Adipocyte (in vitro differentiated cells): ENCODE results near the gene GDA.

Source experiments
- DNase-seq: peaks from one replicate; pipeline ENCODE4 v3.0.0-alpha.2; 2015; ENCODE audit warnings: low read depth
- H3K27me3 ChIP-seq: replicated peaks from 2 replicates; pipeline ENCODE4 v1.7.0; 2013; ENCODE audit warnings: mild to moderate bottlenecking, low read length, moderate library complexity; ENCODE audit not compliant: control insufficient read depth, insufficient read depth
- H3K36me3 ChIP-seq: 2 replicates; pipeline ENCODE4 v1.7.0; 2013; ENCODE audit warnings: low read length, mild to moderate bottlenecking, moderate library complexity; ENCODE audit not compliant: control insufficient read depth, insufficient read depth, severe bottlenecking
- H3K4me1 ChIP-seq: 2 replicates; pipeline ENCODE4 v1.7.0; 2013; ENCODE audit warnings: mild to moderate bottlenecking, low read length, moderate library complexity; ENCODE audit not compliant: control insufficient read depth, insufficient read depth
- H3K4me3 ChIP-seq: 2 replicates; pipeline ENCODE4 v1.7.0; 2013; ENCODE audit warnings: mild to moderate bottlenecking, low read length, moderate library complexity
- H3K9ac ChIP-seq: 2 replicates; pipeline ENCODE4 v1.7.0; 2013; ENCODE audit warnings: mild to moderate bottlenecking, low read length, moderate library complexity
- H3K9me3 ChIP-seq: 2 replicates; pipeline ENCODE4 v1.7.0; 2013; ENCODE audit warnings: mild to moderate bottlenecking, low read length, moderate library complexity; ENCODE audit not compliant: control insufficient read depth

GDA gene

GRCh38 chr9:72211047-72211446, 61.8 kb downstream of the GDA start:
- no peaks in the 10 kb centered on the region for H3K9me3 ChIP-seq
- H3K4me1 ChIP-seq = no peaks in the 10 kb centered on the region
- H3K9ac ChIP-seq = no peak overlapping the region
- H3K36me3 ChIP-seq = no peaks in the 10 kb centered on the region
- H3K27me3 ChIP-seq = peaks cover 14% of the 10 kb centered on the region
- no peak for DNase-seq
- H3K4me3 ChIP-seq = no peak overlapping the region

GRCh38 chr9:72213906-72214305, 64.7 kb downstream of the GDA start:
- H3K27me3 ChIP-seq = peaks cover 14% of the 10 kb centered on the region
- H3K4me1 ChIP-seq = no peaks in the 10 kb centered on the region
- H3K4me3 ChIP-seq = no peak overlapping the region
- no peaks in the 10 kb centered on the region for H3K36me3 ChIP-seq
- no peaks in the 10 kb centered on the region for H3K9me3 ChIP-seq
- no peak for DNase-seq
- H3K9ac ChIP-seq = no peak overlapping the region

- no peaks in the 10 kb centered on the region for H3K4me1 ChIP-seq
Measured at GRCh38 chr9:72217306-72217842, 68.1 kb downstream of the GDA start.

DNA sequence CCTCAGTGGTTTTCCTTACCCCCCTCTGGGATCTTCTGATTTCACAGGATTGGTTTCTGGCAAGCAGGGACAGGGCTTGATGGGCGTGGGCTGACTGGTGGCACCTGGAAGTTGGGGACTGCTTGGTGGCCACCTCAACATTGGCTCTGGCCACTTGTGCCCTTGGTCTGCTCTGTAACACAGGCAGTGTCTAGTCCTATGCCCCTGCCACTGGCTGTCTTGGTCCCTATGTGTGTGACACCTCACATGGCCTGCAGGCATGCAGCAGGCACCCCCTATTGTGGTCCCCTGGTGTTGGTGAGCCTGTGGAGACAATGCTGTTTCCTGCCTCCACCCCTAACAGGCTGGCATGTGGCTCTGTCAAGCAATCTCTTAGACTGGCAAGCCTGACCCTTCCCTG, 71.3 kb downstream of the GDA start:
- no peaks in the 10 kb centered on the region for H3K36me3 ChIP-seq
- H3K4me3 ChIP-seq = no peak overlapping the region
- no peaks in the 10 kb centered on the region for H3K4me1 ChIP-seq
- no peak overlapping the region for H3K9ac ChIP-seq
- H3K9me3 ChIP-seq = no peaks in the 10 kb centered on the region
- H3K27me3 ChIP-seq = peaks cover 11% of the 10 kb centered on the region
- no peak for DNase-seq

More at GRCh38 chr9:72217306-72217842, 68.1 kb downstream of the GDA start:
- H3K36me3 ChIP-seq = no peaks in the 10 kb centered on the region
- no peaks in the 10 kb centered on the region for H3K9me3 ChIP-seq
- H3K27me3 ChIP-seq = peaks cover 5% of the 10 kb centered on the region
- no peak overlapping the region for H3K4me3 ChIP-seq
- no peak for DNase-seq
- no peak overlapping the region for H3K9ac ChIP-seq

DNA sequence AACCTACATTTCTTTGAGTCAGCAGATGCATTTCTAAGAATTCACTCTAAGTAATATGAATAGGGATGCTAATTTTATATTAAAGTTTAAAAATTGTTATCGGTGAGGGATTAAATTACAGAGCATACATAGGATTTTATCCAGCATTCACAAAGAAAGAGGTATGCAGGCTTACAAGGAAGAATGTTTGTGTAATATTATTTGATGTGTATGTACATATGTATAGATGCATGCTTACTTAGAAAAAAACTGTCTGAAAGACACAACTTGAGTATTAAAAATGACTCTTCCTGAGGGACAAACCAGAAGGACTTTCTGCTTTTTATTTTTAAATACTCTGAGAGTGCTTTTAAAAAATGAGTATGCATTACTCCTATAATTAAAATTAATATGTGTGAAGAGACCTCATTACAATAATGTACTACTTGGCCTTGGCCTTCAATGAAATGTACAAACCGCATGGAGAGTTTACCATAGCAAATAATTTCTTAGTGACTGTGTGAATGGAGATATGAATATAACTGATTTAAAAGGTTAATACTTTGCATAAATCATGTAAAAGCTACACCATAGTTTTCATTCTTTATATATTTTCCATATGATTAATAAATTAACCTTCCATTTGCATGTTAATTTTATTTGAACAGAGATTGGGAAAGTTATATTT, 77.0 kb downstream of the GDA start:
- no peak for DNase-seq
- Histone ChIP-seq H3K4me3 (no peak overlapping the region), H3K36me3 (no peaks in the 10 kb centered on the region), H3K27me3 (peaks cover 6% of the 10 kb centered on the region), H3K9me3 (no peaks in the 10 kb centered on the region), H3K9ac (no peak overlapping the region), H3K4me1 (no peaks in the 10 kb centered on the region)

GRCh38 chr9:72228282-72228681, 79.0 kb downstream of the GDA start:
- Histone ChIP-seq H3K4me1 (no peaks in the 10 kb centered on the region), H3K9me3 (no peaks in the 10 kb centered on the region), H3K4me3 (no peak overlapping the region), H3K27me3 (peaks cover 2% of the 10 kb centered on the region), H3K9ac (no peak overlapping the region), H3K36me3 (no peaks in the 10 kb centered on the region)
- DNase-seq = no peak

DNA sequence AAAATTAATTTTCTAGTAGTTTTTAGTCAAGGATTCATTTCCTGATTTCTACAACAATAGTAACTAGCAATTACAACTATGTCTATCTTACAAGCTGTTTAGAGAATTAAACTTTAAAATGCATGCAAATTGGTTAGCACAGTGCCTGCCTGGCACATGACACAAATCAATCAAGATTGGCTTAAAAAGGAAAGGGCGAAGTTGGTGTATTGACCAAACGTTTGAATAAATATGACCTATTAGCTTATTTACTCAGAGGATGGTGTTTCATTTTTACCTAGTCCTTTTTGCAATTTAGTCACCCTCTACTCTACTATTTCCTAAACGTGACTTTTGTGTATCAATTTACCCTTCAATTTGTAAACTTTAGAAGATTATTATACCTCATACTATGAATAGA, 83.5 kb downstream of the GDA start:
- Histone ChIP-seq H3K27me3 (no peaks in the 10 kb centered on the region), H3K9ac (no peak overlapping the region), H3K9me3 (no peaks in the 10 kb centered on the region), H3K4me3 (no peak overlapping the region), H3K36me3 (no peaks in the 10 kb centered on the region), H3K4me1 (no peaks in the 10 kb centered on the region)
- DNase-seq = no peak

GRCh38 chr9:72247549-72247948, 98.3 kb downstream of the GDA start:
- no peak overlapping the region for H3K4me3 ChIP-seq
- peaks cover 24% of the 10 kb centered on the region for H3K27me3 ChIP-seq
- H3K4me1 ChIP-seq = no peaks in the 10 kb centered on the region
- no peaks in the 10 kb centered on the region for H3K9me3 ChIP-seq
- H3K36me3 ChIP-seq = no peaks in the 10 kb centered on the region
- H3K9ac ChIP-seq = no peak overlapping the region
- no peak for DNase-seq

DNA sequence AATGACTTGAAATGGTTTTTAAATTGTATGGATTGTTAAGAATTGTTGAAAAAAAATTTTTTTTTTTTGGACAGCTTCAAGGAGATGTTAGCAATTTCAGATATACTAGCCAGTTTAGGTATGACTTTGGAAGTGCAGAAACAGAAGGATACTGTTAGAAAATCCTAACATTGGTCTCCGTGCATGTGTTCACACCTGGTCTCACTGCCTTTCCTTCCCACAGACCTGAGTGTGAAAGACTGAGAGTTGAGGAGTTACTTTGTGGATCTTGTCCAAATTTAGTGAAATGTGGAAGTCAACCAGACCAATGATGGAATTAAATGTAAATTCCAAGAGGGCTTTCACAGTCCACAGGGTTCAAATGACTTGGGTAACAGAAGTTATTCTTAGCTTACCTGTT, 102.3 kb downstream of the GDA start:
- Histone ChIP-seq H3K4me3 (no peak overlapping the region), H3K4me1 (no peaks in the 10 kb centered on the region), H3K36me3 (no peaks in the 10 kb centered on the region), H3K9ac (no peak overlapping the region), H3K9me3 (no peaks in the 10 kb centered on the region), H3K27me3 (peaks cover 28% of the 10 kb centered on the region)
- DNase-seq = no peak

DNA sequence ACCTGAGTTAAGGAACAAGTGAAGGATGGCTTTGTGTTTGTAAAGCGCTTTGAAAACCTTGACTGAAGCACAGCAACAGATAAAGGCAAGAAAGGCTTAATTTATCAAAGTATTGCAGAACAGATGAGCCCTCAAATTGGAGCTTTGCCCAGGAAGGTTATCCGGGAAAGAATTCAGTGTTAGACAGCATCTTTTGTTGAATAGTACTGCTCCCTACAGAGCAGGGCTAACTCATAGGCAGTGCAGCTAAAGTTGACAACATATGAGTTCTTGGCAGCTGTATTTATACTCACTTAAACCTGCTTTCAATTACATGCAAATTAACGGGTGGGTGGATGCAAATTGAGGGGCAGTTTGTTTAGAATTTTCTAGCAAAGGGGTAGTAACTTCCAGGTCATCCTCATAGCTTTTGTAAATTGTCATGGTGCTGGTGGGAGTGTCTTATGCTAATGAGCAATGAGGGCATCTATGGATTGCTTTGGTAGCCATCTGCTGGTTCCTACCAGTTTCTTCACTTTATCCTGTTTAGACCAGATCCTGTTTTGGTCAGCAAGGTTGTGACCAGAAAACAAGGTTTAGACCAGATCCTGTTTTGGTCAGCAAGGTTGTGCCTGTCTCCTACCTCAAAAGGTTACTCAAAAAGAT, 105.8 kb downstream of the GDA start:
- DNase-seq = no peak
- no peaks in the 10 kb centered on the region for H3K4me1 ChIP-seq
- H3K4me3 ChIP-seq = no peak overlapping the region
- H3K9ac ChIP-seq = no peak overlapping the region
- no peaks in the 10 kb centered on the region for H3K36me3 ChIP-seq
- peaks cover 25% of the 10 kb centered on the region for H3K27me3 ChIP-seq
- no peaks in the 10 kb centered on the region for H3K9me3 ChIP-seq

DNA sequence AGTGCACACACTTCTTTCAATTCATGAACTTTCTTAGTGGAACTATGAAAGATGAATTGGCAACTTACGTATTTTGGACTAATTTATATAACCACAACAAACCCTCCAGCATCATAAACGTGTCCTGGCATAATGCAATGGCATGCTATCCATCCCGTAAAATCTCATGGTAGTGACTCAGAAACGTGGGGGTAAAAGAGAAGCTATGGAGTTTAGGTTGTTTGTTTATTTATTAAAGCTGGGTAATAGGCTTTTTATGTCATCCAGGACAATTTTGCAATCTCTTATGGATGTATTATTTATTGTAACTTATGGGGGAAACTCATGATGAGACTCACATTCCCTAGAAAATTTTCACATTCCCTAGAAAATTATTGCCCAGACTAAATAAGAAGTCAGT, 106.3 kb downstream of the GDA start:
- no peaks in the 10 kb centered on the region for H3K4me1 ChIP-seq
- H3K9ac ChIP-seq = no peak overlapping the region
- no peaks in the 10 kb centered on the region for H3K36me3 ChIP-seq
- H3K27me3 ChIP-seq = peaks cover 24% of the 10 kb centered on the region
- H3K9me3 ChIP-seq = no peaks in the 10 kb centered on the region
- DNase-seq = no peak
- H3K4me3 ChIP-seq = no peak overlapping the region
